Liver (tissue), 3 donors: Measurements from ENCODE around the gene CUX1.

Source experiments
- CTCF ChIP-seq: fragments of 150-350 bp; IDR thresholded peaks from 2 replicates; pipeline ENCODE4 v1.5.1; 2017; ENCODE audit warnings: improper control_type of control experiment, low read depth, low read length; ENCODE audit not compliant: missing input control
- GABPA ChIP-seq, 2 donors: IDR thresholded peaks in 1 of 2; conservative IDR thresholded peaks in 1 of 2; 2 replicates each; pipeline ENCODE4 v1.6.1; 2016; ENCODE audit warnings: antibody characterized with exemption in 2 of 2, mild to moderate bottlenecking in 1 of 2, moderate library complexity in 1 of 2
- JUND ChIP-seq, 2 donors: IDR thresholded peaks; 2 replicates each; pipeline ENCODE4 v1.6.1; 2016; ENCODE audit warnings: antibody characterized with exemption in 2 of 2
- RAD21 ChIP-seq, 2 donors: IDR thresholded peaks; 2 replicates each; pipeline ENCODE4 v1.6.1; 2016; ENCODE audit warnings: antibody characterized with exemption in 2 of 2, mild to moderate bottlenecking in 2 of 2
- SP1 ChIP-seq: IDR thresholded peaks from 2 replicates; pipeline ENCODE4 v1.6.1; 2018; ENCODE audit warnings: antibody characterized with exemption, mild to moderate bottlenecking
- TAF1 ChIP-seq: conservative IDR thresholded peaks from 2 replicates; pipeline ENCODE4 v1.6.1; 2016; ENCODE audit warnings: antibody characterized with exemption, mild to moderate bottlenecking
- YY1 ChIP-seq: IDR thresholded peaks from 2 replicates; pipeline ENCODE4 v1.6.1; 2016; ENCODE audit warnings: antibody characterized with exemption, mild to moderate bottlenecking
- ZBTB33 ChIP-seq: IDR thresholded peaks from 2 replicates; pipeline ENCODE4 v1.6.1; 2016; ENCODE audit warnings: antibody characterized with exemption
- donor health status: healthy.
- donor health status: healthy.

GRCh38 chr7:102072636-102073209 lies 255.3 kb downstream of the CUX1 start:
- TF ChIP-seq CTCF (no peak), YY1 (no peak), SP1 (no peak), RAD21 (IDR thresholded peaks at IDR 0.05) (no peak), GABPA (IDR thresholded peaks at IDR 0.05 in 1 of 2, conservative IDR thresholded peaks at IDR 0.05 in 1 of 2) (no peak), JUND (IDR thresholded peaks at IDR 0.05) (no peak), TAF1 (no peak), ZBTB33 (no peak)
